Endothelial cell of umbilical vein (primary cell): ENCODE results near the gene UBE2F. TPM values are rescaled to one million over a fixed set of nuclear protein-coding genes. Genes with fewer than 3 reads are reported as not detected.

Source experiments
- BruUV-seq: library from RNA; stranded (reverse); fragments of 400-500 nt; replicated peaks from 2 replicates; lab custom pipeline; 2021; lab: Mats Ljungman, UMichigan
- CTCF ChIA-PET: fragments of 300-600, 350-600 bp; sonication (Branson Sonifier 250); formaldehyde crosslinking; loops from one replicate; lab custom pipeline; 2021; ENCODE audit warnings: antibody characterized with exemption, inconsistent platforms; lab: Charles Lee
- POLR2A ChIA-PET: fragments of 300-600, 350-600 bp; sonication (Branson Sonifier 250); formaldehyde crosslinking; loops from one replicate; lab custom pipeline; 2021; ENCODE audit warnings: antibody characterized with exemption, inconsistent platforms; lab: Charles Lee
- DNase-seq: peaks from one replicate; pipeline ENCODE4 v3.0.0-alpha.2; 2011; ENCODE audit warnings: low read depth, low spot score
- FAIRE-seq: peaks from 2 replicates; lab custom pipeline; 2011; peaks lifted over from hg19 to GRCh38; lab: Jason Lieb, UNC
- H2AFZ ChIP-seq: 2 replicates; pipeline ENCODE4 v1.6.0; 2012; ENCODE audit warnings: low read depth, low read length, control low read depth, inconsistent platforms
- H3K27ac ChIP-seq: 2 replicates; pipeline ENCODE4 v1.5.1; 2011; ENCODE audit warnings: low read depth, mild to moderate bottlenecking, control low read depth, low read length, moderate library complexity; ENCODE audit not compliant: insufficient read depth
- H3K27me3 ChIP-seq, 2 experiments: 2 replicates each; pipeline versions ENCODE4 v1.6.0 to v1.6.1; 2011; ENCODE audit warnings: low read length in 2 of 2, mixed read lengths in 1 of 2; ENCODE audit not compliant: control insufficient read depth in 2 of 2, insufficient read depth in 2 of 2
- H3K36me3 ChIP-seq, 2 experiments: 2 replicates in 1 of 2; 3 replicates in 1 of 2; pipeline ENCODE4 v1.5.1; 2011; ENCODE audit warnings: low read length in 2 of 2, mild to moderate bottlenecking in 1 of 2, moderate library complexity in 1 of 2; ENCODE audit not compliant: control insufficient read depth in 2 of 2, insufficient read depth in 2 of 2; ENCODE audit errors: extremely low read depth in 1 of 2
- H3K4me1 ChIP-seq: 3 replicates; pipeline ENCODE4 v1.5.1; 2011; ENCODE audit warnings: mild to moderate bottlenecking, low read length; ENCODE audit not compliant: control insufficient read depth, insufficient read depth; ENCODE audit errors: extremely low read depth
- H3K4me2 ChIP-seq: 2 replicates; pipeline ENCODE4 v1.6.1; 2011; ENCODE audit warnings: low read length, control low read depth, mixed read lengths; ENCODE audit not compliant: insufficient read depth
- H3K4me3 ChIP-seq, 3 experiments: fragments of 200-600 bp in 1 of 3; sonication (generic), shearing (Covaris generic) in 1 of 3; replicated peaks in 1 of 3; 2 replicates each; pipeline ENCODE4 v1.5.1; 2011 to 2016; ENCODE audit warnings: control low read depth in 3 of 3, low read length in 3 of 3, mild to moderate bottlenecking in 2 of 3, inconsistent platforms in 1 of 3, low read depth in 1 of 3, moderate library complexity in 1 of 3; ENCODE audit not compliant: insufficient read depth in 1 of 3
- H3K79me2 ChIP-seq: 2 replicates; pipeline ENCODE4 v1.6.0; 2012; ENCODE audit warnings: low read length, inconsistent platforms; ENCODE audit not compliant: control insufficient read depth, insufficient read depth
- H3K9ac ChIP-seq: replicated peaks from 2 replicates; pipeline ENCODE3; 2011; ENCODE audit warnings: low read length, control low read depth; ENCODE audit not compliant: insufficient read depth; ENCODE audit errors: extremely low read depth
- H3K9me1 ChIP-seq: replicated peaks from 3 replicates; pipeline ENCODE4 v1.6.0; 2011; ENCODE audit warnings: mild to moderate bottlenecking, low read length; ENCODE audit not compliant: control insufficient read depth, insufficient read depth; ENCODE audit errors: extremely low read depth
- H3K9me3 ChIP-seq: replicated peaks from 2 replicates; pipeline ENCODE4 v1.5.1; 2012; ENCODE audit warnings: low read length, inconsistent platforms; ENCODE audit not compliant: control insufficient read depth, insufficient read depth
- H4K20me1 ChIP-seq: replicated peaks from 2 replicates; pipeline ENCODE3; 2011; ENCODE audit warnings: mild to moderate bottlenecking, low read length; ENCODE audit not compliant: control insufficient read depth, insufficient read depth; ENCODE audit errors: extremely low read depth
- EZH2 ChIP-seq: IDR thresholded peaks from 2 replicates; pipeline ENCODE4 v1.6.1; 2012; ENCODE audit warnings: borderline replicate concordance, low read depth, mild to moderate bottlenecking, moderate library complexity, low read length, inconsistent platforms; ENCODE audit not compliant: severe bottlenecking
- FOS ChIP-seq: IDR thresholded peaks from 2 replicates; pipeline ENCODE4 v1.6.1; 2011; ENCODE audit warnings: mild to moderate bottlenecking, low read length, moderate library complexity, borderline replicate concordance; ENCODE audit not compliant: insufficient read depth
- GATA2 ChIP-seq: IDR thresholded peaks from 2 replicates; pipeline ENCODE4 v1.7.0; 2011; ENCODE audit warnings: low read depth, mild to moderate bottlenecking, moderate library complexity, mixed read lengths, low read length; ENCODE audit not compliant: insufficient read length, insufficient read depth
- JUN ChIP-seq: IDR thresholded peaks from 2 replicates; pipeline ENCODE4 v1.6.1; 2011; ENCODE audit warnings: borderline replicate concordance, low read depth; ENCODE audit not compliant: insufficient read length, insufficient read depth
- MYC ChIP-seq: IDR thresholded peaks from one replicate; pipeline ENCODE4 v1.6.1; 2011; ENCODE audit warnings: mild to moderate bottlenecking, low read depth, low read length
- POLR2A ChIP-seq: IDR thresholded peaks from 2 replicates; pipeline ENCODE4 v1.6.1; 2012; ENCODE audit warnings: low read depth, mild to moderate bottlenecking, control low read depth, low read length
- POLR2AphosphoS5 ChIP-seq: IDR thresholded peaks from 2 replicates; pipeline ENCODE4 v1.6.1; 2012; ENCODE audit warnings: low read depth, mild to moderate bottlenecking, control low read depth, low read length, moderate library complexity; ENCODE audit not compliant: insufficient read depth
- dilution Hi-C: fragments of 300-500 bp; cut with MboI; formaldehyde crosslinking; loops from one replicate; pipeline ENCODE4 v1.15.0; 2019; ENCODE audit warnings: low sequenced_read_pairs; ENCODE audit not compliant: extremely low pct_ligation_motif_present
- intact Hi-C: fragments of 100-400 bp; cut with micrococcal nuclease; formaldehyde crosslinking; loops from one replicate; pipeline ENCODE4 v1.10.0; 2022
- polyA plus RNA-seq, 4 experiments: library from polyadenylated mRNA; depleted of rRNA in 3 of 4; stranded (reverse) in 3 of 4; unstranded in 1 of 4; fragments of >200 nt; gene quantifications; 2 replicates each; pipeline versions ENCODE4 v1.2.1 to v1.2.3, GENCODE V29; 2011 to 2012; ENCODE audit warnings: missing spikeins in 1 of 4
- total RNA-seq: library from RNA; stranded (reverse); gene quantifications from 2 replicates; pipeline ENCODE4 v1.2.3, GENCODE V29; 2021
- TF ChIP-seq, protein P1 (sequence below): IDR thresholded peaks from 2 replicates; pipeline ENCODE4 v1.6.1; 2011; ENCODE audit not compliant: insufficient read depth, insufficient read length
- TF ChIP-seq, protein P2 (sequence below), 2 donors: IDR thresholded peaks; 1 replicate in 1 of 2; 2 replicates in 1 of 2; pipeline ENCODE4 v1.5.1; 2011; ENCODE audit warnings: low read length in 2 of 2, mild to moderate bottlenecking in 2 of 2, moderate library complexity in 2 of 2, control low read depth in 1 of 2, inconsistent platforms in 1 of 2, low read depth in 1 of 2; ENCODE audit not compliant: insufficient read depth in 1 of 2; ENCODE audit errors: extremely low read depth in 1 of 2

The UBE2F gene
- total and polyA plus RNA-seq, 2 donors (not counting 3 experiments of a cell fraction or from before 2014, with no cell fraction given), result 42.3 to 45.6 TPM

DNA sequence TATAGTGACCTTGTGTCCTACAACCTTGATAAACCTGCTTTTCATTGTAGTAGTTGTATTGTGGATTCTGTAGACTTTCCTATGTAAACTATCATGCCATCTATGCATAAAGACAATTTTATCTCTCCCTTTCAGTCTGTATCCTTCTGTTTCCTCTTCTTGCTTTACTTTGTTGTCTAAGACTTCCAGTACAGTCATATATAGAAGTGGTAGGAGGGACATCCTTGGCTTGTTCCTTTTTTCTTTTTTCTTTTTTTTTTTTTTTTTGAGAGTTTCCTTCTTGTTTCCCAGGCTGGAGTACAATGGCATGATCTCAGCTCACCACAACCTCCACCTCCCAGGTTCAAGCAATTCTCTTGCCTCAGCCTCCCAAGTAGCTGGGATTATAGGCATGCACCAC, 39.7 kb downstream of the UBE2F start:
- no peak overlapping the region for H3K4me3 ChIP-seq
- H3K9ac ChIP-seq, result no peak overlapping the region
- H3K27ac ChIP-seq, result no peak overlapping the region
- no peaks in the 10 kb centered on the region for H3K27me3 ChIP-seq
- ChIA-PET POLR2A (no interaction called here), CTCF (interaction anchor here (1.2 kb wide), 1 partner anchor 9 kb away, joined by 5 read pairs; no protein-coding TSS in a partner anchor)
- no peak overlapping the region for H2AFZ ChIP-seq
- intact Hi-C loops (no loop called here), dilution Hi-C loops (no loop called here)
- H3K9me1 ChIP-seq, result no peaks in the 10 kb centered on the region
- H4K20me1 ChIP-seq, result no peaks in the 10 kb centered on the region
- BruUV-seq, result no TSS peak
- no peaks in the 10 kb centered on the region for H3K79me2 ChIP-seq
- H3K36me3 ChIP-seq, result no peaks in the 10 kb centered on the region
- TF ChIP-seq, protein P1, sequence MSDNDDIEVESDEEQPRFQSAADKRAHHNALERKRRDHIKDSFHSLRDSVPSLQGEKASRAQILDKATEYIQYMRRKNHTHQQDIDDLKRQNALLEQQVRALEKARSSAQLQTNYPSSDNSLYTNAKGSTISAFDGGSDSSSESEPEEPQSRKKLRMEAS, result no peak
- no peak for TF ChIP-seq JUN
- no peak for TF ChIP-seq EZH2
- H3K4me2 ChIP-seq, result no peak overlapping the region
- no peaks in the 10 kb centered on the region for H3K9me3 ChIP-seq
- DNase-seq (no peak), FAIRE-seq (no peak)
- H3K4me1 ChIP-seq, result no peaks in the 10 kb centered on the region

DNA sequence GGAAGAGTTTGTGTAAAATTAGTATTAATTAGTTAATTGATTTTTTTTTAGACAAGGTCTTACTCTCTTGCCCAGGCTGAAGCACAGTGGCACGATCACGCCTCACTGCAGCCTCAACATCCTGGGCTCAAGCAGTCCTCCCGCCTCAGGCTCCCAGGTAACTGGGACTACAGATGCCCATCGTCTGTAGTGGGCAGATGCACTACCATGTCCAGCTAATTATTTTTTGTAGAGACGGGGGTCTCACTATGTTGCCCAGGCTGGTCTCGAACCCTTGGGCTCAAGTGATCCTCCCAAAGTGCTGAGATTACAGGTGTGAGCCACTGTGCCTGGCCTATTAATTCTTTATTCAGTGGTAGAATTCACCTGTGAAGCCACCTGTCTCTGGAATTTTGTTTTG, 41.1 kb downstream of the UBE2F start:
- TF ChIP-seq POLR2AphosphoS5 (no peak), GATA2 (no peak), JUN (no peak), MYC (no peak), EZH2 (no peak), POLR2A (no peak), FOS (no peak)
- TF ChIP-seq, protein P2, sequence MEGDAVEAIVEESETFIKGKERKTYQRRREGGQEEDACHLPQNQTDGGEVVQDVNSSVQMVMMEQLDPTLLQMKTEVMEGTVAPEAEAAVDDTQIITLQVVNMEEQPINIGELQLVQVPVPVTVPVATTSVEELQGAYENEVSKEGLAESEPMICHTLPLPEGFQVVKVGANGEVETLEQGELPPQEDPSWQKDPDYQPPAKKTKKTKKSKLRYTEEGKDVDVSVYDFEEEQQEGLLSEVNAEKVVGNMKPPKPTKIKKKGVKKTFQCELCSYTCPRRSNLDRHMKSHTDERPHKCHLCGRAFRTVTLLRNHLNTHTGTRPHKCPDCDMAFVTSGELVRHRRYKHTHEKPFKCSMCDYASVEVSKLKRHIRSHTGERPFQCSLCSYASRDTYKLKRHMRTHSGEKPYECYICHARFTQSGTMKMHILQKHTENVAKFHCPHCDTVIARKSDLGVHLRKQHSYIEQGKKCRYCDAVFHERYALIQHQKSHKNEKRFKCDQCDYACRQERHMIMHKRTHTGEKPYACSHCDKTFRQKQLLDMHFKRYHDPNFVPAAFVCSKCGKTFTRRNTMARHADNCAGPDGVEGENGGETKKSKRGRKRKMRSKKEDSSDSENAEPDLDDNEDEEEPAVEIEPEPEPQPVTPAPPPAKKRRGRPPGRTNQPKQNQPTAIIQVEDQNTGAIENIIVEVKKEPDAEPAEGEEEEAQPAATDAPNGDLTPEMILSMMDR (IDR thresholded peaks at IDR 0.05; ENCODE audit: extremely low read depth in 1 of 2, insufficient read depth in 1 of 2, low read depth in 1 of 2, low read length in 2 of 2), result no peak
- TF ChIP-seq, protein P1, result no peak
- no TSS peak for BruUV-seq
- DNase-seq, result no peak
- ChIA-PET POLR2A (no interaction called here), CTCF (no interaction called here)
- H3K4me2 ChIP-seq, result no peak overlapping the region
- no peaks in the 10 kb centered on the region for H3K9me3 ChIP-seq
- intact Hi-C loops (no loop called here), dilution Hi-C loops (no loop called here)
- no peaks in the 10 kb centered on the region for H3K27me3 ChIP-seq
- H3K79me2 ChIP-seq, result no peaks in the 10 kb centered on the region
- FAIRE-seq, result no peak
- H3K27ac ChIP-seq, result no peak overlapping the region
- H3K4me3 ChIP-seq, result no peak overlapping the region
- H3K4me1 ChIP-seq, result no peaks in the 10 kb centered on the region
- no peaks in the 10 kb centered on the region for H3K36me3 ChIP-seq
- H3K9ac ChIP-seq, result no peak overlapping the region
- no peaks in the 10 kb centered on the region for H3K9me1 ChIP-seq
- H2AFZ ChIP-seq, result no peak overlapping the region
- H4K20me1 ChIP-seq, result no peaks in the 10 kb centered on the region
